SIG-M5 treated with dmso at 0.1 percent for 504 hours (cell line): Measurements from ENCODE around the gene BAX.

Experiments
- DNase-seq: peaks from one replicate; lab custom pipeline; 2025; ENCODE audit not compliant: unreplicated experiment; lab: John Stamatoyannopoulos, UW

Gene BAX

GRCh38 chr19:49011194-49011593 lies 56.5 kb downstream of the BAX start:
- DNase-seq, result no peak
